HuH-7 (cell line): ENCODE measurements around the gene CREB3L2.
"Not testable (repeated sequence)": the region's sequence is repeated elsewhere in the genome, so short reads cannot be mapped to it uniquely, and the experiment has no call there.

Experiments
- DNase-seq: peaks from one replicate; pipeline ENCODE4 v3.0.0; 2011; ENCODE audit warnings: low spot score

Gene CREB3L2

GRCh38 chr7:137968339-137968738, 33.5 kb downstream of the CREB3L2 start:
- DNase-seq, result not testable (repeated sequence)

- DNase-seq, result no peak
Measured at GRCh38 chr7:137967143-137968018, 34.5 kb downstream of the CREB3L2 start.

GRCh38 chr7:137966641-137967142, 35.2 kb downstream of the CREB3L2 start:
- DNase-seq, result no peak

GRCh38 chr7:137965942-137966640, 35.8 kb downstream of the CREB3L2 start:
- no peak for DNase-seq

- no peak for DNase-seq
Measured at GRCh38 chr7:137964824-137965545, 36.9 kb downstream of the CREB3L2 start.

- no peak for DNase-seq
Measured at GRCh38 chr7:137962875-137963507, 38.9 kb downstream of the CREB3L2 start.

GRCh38 chr7:137962491-137962874, 39.4 kb downstream of the CREB3L2 start:
- no peak for DNase-seq

GRCh38 chr7:137961200-137962177, 40.4 kb downstream of the CREB3L2 start:
- no peak for DNase-seq

- no peak for DNase-seq
Measured at GRCh38 chr7:137960020-137960419, 41.9 kb downstream of the CREB3L2 start.

GRCh38 chr7:137958470-137959431, 43.1 kb downstream of the CREB3L2 start:
- DNase-seq, result no peak

GRCh38 chr7:137957887-137958286, 44.0 kb downstream of the CREB3L2 start:
- no peak for DNase-seq

GRCh38 chr7:137956591-137956990, 45.3 kb downstream of the CREB3L2 start:
- no peak for DNase-seq

- no peak for DNase-seq
Measured at GRCh38 chr7:137956183-137956582, 45.7 kb downstream of the CREB3L2 start.

- no peak for DNase-seq
Measured at GRCh38 chr7:137954614-137955013, 47.3 kb downstream of the CREB3L2 start.

- no peak for DNase-seq
Measured at GRCh38 chr7:137953665-137954470, 48.0 kb downstream of the CREB3L2 start.

GRCh38 chr7:137953043-137953664, 48.7 kb downstream of the CREB3L2 start:
- no peak for DNase-seq

GRCh38 chr7:137952426-137952805, 49.5 kb downstream of the CREB3L2 start:
- DNase-seq, result no peak

GRCh38 chr7:137951700-137952425, 50.0 kb downstream of the CREB3L2 start:
- no peak for DNase-seq
